Progenitor cell of endocrine pancreas (in vitro differentiated cells): ENCODE results near the gene EIF4EBP3. TPM values are rescaled to one million over a fixed set of nuclear protein-coding genes. Genes with fewer than 3 reads are reported as not detected.

ENCODE experiments used
- DNase-seq: peaks from one replicate; pipeline ENCODE4 v3.0.0; 2021; ENCODE audit warnings: low spot score; ENCODE audit not compliant: unreplicated experiment
- H3K27ac Mint-ChIP-seq: 2 replicates; pipeline ENCODE4 v1.8.0; 2021; ENCODE audit warnings: mild to moderate bottlenecking, moderate library complexity, mixed read lengths
- H3K27me3 Mint-ChIP-seq: 2 replicates; pipeline ENCODE4 v1.8.0; 2021; ENCODE audit warnings: mixed read lengths
- H3K36me3 Mint-ChIP-seq: 2 replicates; pipeline ENCODE4 v1.8.0; 2022; ENCODE audit warnings: mixed read lengths; ENCODE audit not compliant: insufficient read depth
- H3K4me1 Mint-ChIP-seq: 2 replicates; pipeline ENCODE4 v1.8.0; 2021; ENCODE audit warnings: low read depth, mixed read lengths
- H3K4me3 Mint-ChIP-seq: 2 replicates; pipeline ENCODE4 v1.8.0; 2021; ENCODE audit warnings: low read depth, mild to moderate bottlenecking, moderate library complexity, mixed read lengths
- H3K9me3 Mint-ChIP-seq: 2 replicates; pipeline ENCODE4 v1.8.0; 2021; ENCODE audit warnings: low read depth, mixed read lengths
- microRNA-seq: library from miRNA; unstranded; fragments of <30 nt; microRNA quantifications from one replicate; pipeline ENCODE4 v1.1.0, GENCODE V29; 2020; ENCODE audit warnings: borderline number of aligned reads; ENCODE audit not compliant: unreplicated experiment
- total RNA-seq: library from RNA; stranded (reverse); gene quantifications from 2 replicates; pipeline ENCODE4 v1.2.1, GENCODE V29; 2021
- TF ChIP-seq, protein P1 (sequence below): fragments of 200-600 bp; sonication (generic); IDR thresholded peaks from one replicate; pipeline ENCODE4 v1.5.0; 2021; ENCODE audit warnings: antibody characterized with exemption, mild to moderate bottlenecking; ENCODE audit not compliant: unreplicated experiment

Gene EIF4EBP3
- total RNA-seq, 1 donor from 2014 or later: 6.1 TPM

- Mint-ChIP-seq H3K27me3 (peaks cover 3% of the 10 kb centered on the region), H3K9me3 (no peaks in the 10 kb centered on the region), H3K36me3 (no peaks in the 10 kb centered on the region), H3K27ac (no peak overlapping the region), H3K4me1 (no peaks in the 10 kb centered on the region), H3K4me3 (no peak overlapping the region)
- TF ChIP-seq, protein P1, sequence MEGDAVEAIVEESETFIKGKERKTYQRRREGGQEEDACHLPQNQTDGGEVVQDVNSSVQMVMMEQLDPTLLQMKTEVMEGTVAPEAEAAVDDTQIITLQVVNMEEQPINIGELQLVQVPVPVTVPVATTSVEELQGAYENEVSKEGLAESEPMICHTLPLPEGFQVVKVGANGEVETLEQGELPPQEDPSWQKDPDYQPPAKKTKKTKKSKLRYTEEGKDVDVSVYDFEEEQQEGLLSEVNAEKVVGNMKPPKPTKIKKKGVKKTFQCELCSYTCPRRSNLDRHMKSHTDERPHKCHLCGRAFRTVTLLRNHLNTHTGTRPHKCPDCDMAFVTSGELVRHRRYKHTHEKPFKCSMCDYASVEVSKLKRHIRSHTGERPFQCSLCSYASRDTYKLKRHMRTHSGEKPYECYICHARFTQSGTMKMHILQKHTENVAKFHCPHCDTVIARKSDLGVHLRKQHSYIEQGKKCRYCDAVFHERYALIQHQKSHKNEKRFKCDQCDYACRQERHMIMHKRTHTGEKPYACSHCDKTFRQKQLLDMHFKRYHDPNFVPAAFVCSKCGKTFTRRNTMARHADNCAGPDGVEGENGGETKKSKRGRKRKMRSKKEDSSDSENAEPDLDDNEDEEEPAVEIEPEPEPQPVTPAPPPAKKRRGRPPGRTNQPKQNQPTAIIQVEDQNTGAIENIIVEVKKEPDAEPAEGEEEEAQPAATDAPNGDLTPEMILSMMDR: no peak
- no peak for DNase-seq
Observed at GRCh38 chr5:140598836-140599235, 51.4 kb downstream of the EIF4EBP3 start.

Small RNAs within 50 kb of the gene (microRNA-seq; reads per million reads assigned to microRNA genes)
- gene MIR6831: not detected

Other genes starting within 250 kb of the EIF4EBP3 start
- 63.4 and 65.1 TPM in 2 replicates for gene PFDN1, start 244.6 kb upstream of the EIF4EBP3 start, total RNA-seq
- gene HBEGF, start 201.1 kb upstream of the EIF4EBP3 start, total RNA-seq: 0.84 and 1.3 TPM in 2 replicates
- gene SLC4A9, start 187.5 kb upstream of the EIF4EBP3 start, total RNA-seq: 0.31 and 0.58 TPM in 2 replicates
- 115 and 117 TPM in 2 replicates for gene ANKHD1, start 145.8 kb upstream of the EIF4EBP3 start, total RNA-seq
- 31.8 and 34.6 TPM in 2 replicates for gene SRA1, start 9.8 kb downstream of the EIF4EBP3 start, total RNA-seq
- 47.8 and 53.6 TPM in 2 replicates for gene APBB3, start 16.9 kb downstream of the EIF4EBP3 start, total RNA-seq
- gene SLC35A4, start 17.2 kb downstream of the EIF4EBP3 start, total RNA-seq: 67.3 and 69.2 TPM in 2 replicates
- 0.36 TPM in 1 of 2 replicates, not detected in the other for gene CD14, start 85.5 kb downstream of the EIF4EBP3 start, total RNA-seq
- gene TMCO6, start 91.8 kb downstream of the EIF4EBP3 start, total RNA-seq: 25.9 and 27.5 TPM in 2 replicates
- gene NDUFA2, start 100.0 kb downstream of the EIF4EBP3 start, total RNA-seq: 62.4 and 63.9 TPM in 2 replicates
- gene IK, start 100.2 kb downstream of the EIF4EBP3 start, total RNA-seq: 76.1 and 85.2 TPM in 2 replicates
- gene WDR55, start 117.2 kb downstream of the EIF4EBP3 start, total RNA-seq: 26.0 and 26.9 TPM in 2 replicates
- 3.1 and 4.0 TPM in 2 replicates for gene DND1, start 125.9 kb downstream of the EIF4EBP3 start, total RNA-seq
- 77.7 and 78.9 TPM in 2 replicates for gene HARS1, start 143.7 kb downstream of the EIF4EBP3 start, total RNA-seq
- 44.7 and 47.5 TPM in 2 replicates for gene HARS2, start 143.8 kb downstream of the EIF4EBP3 start, total RNA-seq
- gene ZMAT2, start 152.8 kb downstream of the EIF4EBP3 start, total RNA-seq: 67.6 and 67.7 TPM in 2 replicates
- gene PCDHA1, start 238.5 kb downstream of the EIF4EBP3 start, total RNA-seq: not detected in 2 replicates
- gene PCDHA2, start 247.2 kb downstream of the EIF4EBP3 start, total RNA-seq: 5.6 and 5.9 TPM in 2 replicates